ENCODE measurements around the gene FAM50A. TPM values are rescaled to one million over a fixed set of nuclear protein-coding genes. Genes with fewer than 3 reads are reported as not detected.

Gene FAM50A
- total RNA-seq, 1 experiment from 2014 or later: 57.4 TPM

DNA sequence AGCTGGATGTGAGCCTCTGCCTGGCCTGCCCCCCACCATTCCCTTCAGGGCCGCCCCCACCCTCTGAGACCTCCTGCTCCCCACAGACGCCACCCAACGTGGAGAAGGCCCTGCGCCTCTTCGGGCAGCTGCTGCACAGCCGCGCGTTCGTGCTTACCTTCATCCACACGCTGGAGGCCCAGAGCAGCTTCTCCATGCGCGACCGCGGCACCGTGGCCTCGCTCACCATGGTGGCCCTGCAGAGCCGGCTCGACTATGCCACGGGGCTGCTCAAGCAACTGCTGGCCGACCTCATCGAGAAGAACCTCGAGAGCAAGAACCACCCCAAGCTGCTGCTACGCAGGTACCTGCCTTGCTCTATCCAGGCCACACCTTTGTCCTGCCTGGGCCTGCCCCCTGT is 24.3 kb downstream of the FAM50A start:
- Histone ChIP-seq H3K4me1 (ENCODE audit: insufficient read depth, low read length) (no peaks in the 10 kb centered on the region), H2AK5ac (ENCODE audit: insufficient read length, low read length) (no peak overlapping the region), H4K5ac (ENCODE audit: insufficient read length, low read depth, low read length) (no peak overlapping the region), H2BK12ac (ENCODE audit: insufficient read length, low read depth, low read length) (no peak overlapping the region), H3K9me3 (ENCODE audit: control insufficient read depth, low read depth, low read length) (peaks cover 23% of the 10 kb centered on the region), H3K4ac (ENCODE audit: low read depth, low read length) (no peak overlapping the region), H3K18ac (ENCODE audit: insufficient read length, low read depth, low read length) (no peak overlapping the region), H4K8ac (replicated peaks; ENCODE audit: insufficient read length, low read depth, low read length) (no peak overlapping the region), H3K79me1 (ENCODE audit: insufficient read depth, low read depth, low read length, poor library complexity, severe bottlenecking) (no peaks in the 10 kb centered on the region), H2BK20ac (ENCODE audit: low read depth, low read length, poor library complexity, severe bottlenecking) (no peak overlapping the region), H3T11ph (ENCODE audit: low read length) (no peak overlapping the region), H2BK120ac (ENCODE audit: low read depth, low read length, poor library complexity, severe bottlenecking) (no peak overlapping the region), H3K23me2 (ENCODE audit: insufficient read length, low read depth, low read length, poor library complexity, severe bottlenecking) (no peaks in the 10 kb centered on the region), H3K56ac (ENCODE audit: insufficient read length, low read depth, low read length) (no peak overlapping the region), H3K9ac (ENCODE audit: extremely low read depth, insufficient read length, low read length) (no peak overlapping the region), H4K91ac (ENCODE audit: insufficient read length, low read depth, low read length) (no peak overlapping the region), H3K23ac (ENCODE audit: insufficient read length, low read depth, low read length) (no peak overlapping the region), H3K27ac (ENCODE audit: insufficient read length, low read depth, low read length) (no peak overlapping the region), H3K79me2 (ENCODE audit: insufficient read depth, low read length) (no peaks in the 10 kb centered on the region), H2BK5ac (ENCODE audit: insufficient read length, low read length) (no peak overlapping the region), H4K20me1 (ENCODE audit: control insufficient read depth, insufficient read depth, insufficient read length) (no peaks in the 10 kb centered on the region), H3K14ac (ENCODE audit: insufficient read depth, low read length) (no peak overlapping the region), H2AFZ (ENCODE audit: low read length) (no peak overlapping the region), H3K4me2 (ENCODE audit: insufficient read depth, insufficient read length, low read length) (no peak overlapping the region), H2BK15ac (ENCODE audit: low read depth, low read length) (no peak overlapping the region), H3K27me3 (ENCODE audit: insufficient read depth, low read length) (no peaks in the 10 kb centered on the region)
- no peak for DNase-seq
- peaks cover 46 to 80% of the 10 kb centered on the region in 2 experiments for H3K9me3 Mint-ChIP-seq
- TF ChIP-seq, protein P1, sequence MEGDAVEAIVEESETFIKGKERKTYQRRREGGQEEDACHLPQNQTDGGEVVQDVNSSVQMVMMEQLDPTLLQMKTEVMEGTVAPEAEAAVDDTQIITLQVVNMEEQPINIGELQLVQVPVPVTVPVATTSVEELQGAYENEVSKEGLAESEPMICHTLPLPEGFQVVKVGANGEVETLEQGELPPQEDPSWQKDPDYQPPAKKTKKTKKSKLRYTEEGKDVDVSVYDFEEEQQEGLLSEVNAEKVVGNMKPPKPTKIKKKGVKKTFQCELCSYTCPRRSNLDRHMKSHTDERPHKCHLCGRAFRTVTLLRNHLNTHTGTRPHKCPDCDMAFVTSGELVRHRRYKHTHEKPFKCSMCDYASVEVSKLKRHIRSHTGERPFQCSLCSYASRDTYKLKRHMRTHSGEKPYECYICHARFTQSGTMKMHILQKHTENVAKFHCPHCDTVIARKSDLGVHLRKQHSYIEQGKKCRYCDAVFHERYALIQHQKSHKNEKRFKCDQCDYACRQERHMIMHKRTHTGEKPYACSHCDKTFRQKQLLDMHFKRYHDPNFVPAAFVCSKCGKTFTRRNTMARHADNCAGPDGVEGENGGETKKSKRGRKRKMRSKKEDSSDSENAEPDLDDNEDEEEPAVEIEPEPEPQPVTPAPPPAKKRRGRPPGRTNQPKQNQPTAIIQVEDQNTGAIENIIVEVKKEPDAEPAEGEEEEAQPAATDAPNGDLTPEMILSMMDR (conservative IDR thresholded peaks at IDR 0.05): no peak
- H3K36me3 Mint-ChIP-seq (ENCODE audit: insufficient read depth in 1 of 3, low read depth in 3 of 3): peaks cover 12 to 53% (median 48%) of the 10 kb centered on the region in 3 experiments
- H3K27ac Mint-ChIP-seq: no peak overlapping the region
- no peaks in the 10 kb centered on the region for H3K4me1 Mint-ChIP-seq
- no peak overlapping the region for H3K4me3 Mint-ChIP-seq
- no CpG with 5 or more reads among the region's 23 CpGs for WGBS (ENCODE audit: extremely low coverage, insufficient read length, low lambda C conversion rate)
- H3K27me3 Mint-ChIP-seq (ENCODE audit: low read depth): no peaks in the 10 kb centered on the region; the same call in 1 of the 2 replicates
